Right lobe of liver (tissue), 6 donors: ENCODE results near the gene TRIP12. TPM values are rescaled to one million over a fixed set of nuclear protein-coding genes. Genes with fewer than 3 reads are reported as not detected.

Experiments used
- ATAC-seq, 4 donors: fragments of 200-7000 bp; cut with Tn5 transposase; one replicate each; pipeline ENCODE4 v1.9.1; 2020; ENCODE audit warnings: mild to moderate bottlenecking in 4 of 4, moderate library complexity in 4 of 4
- DNase-seq, 3 donors: peaks; one replicate each; pipeline ENCODE4 v3.0.0-alpha.2; 2020
- H3K27ac ChIP-seq, 3 donors: fragments of 200-600 bp; one replicate each; pipeline ENCODE4 v1.8.0; 2022
- H3K27me3 ChIP-seq, 2 donors: fragments of 200-600 bp; one replicate each; pipeline ENCODE4 v1.8.0; 2022
- H3K36me3 ChIP-seq, 4 donors: fragments of 200-600 bp; sonication (generic) in 1 of 4; one replicate each; pipeline versions ENCODE4 v1.5.1 to v1.8.0; 2017 to 2022; ENCODE audit warnings: control low read depth in 1 of 4
- H3K4me1 ChIP-seq, 4 donors: fragments of 200-600 bp; sonication (generic) in 1 of 4; one replicate each; pipeline versions ENCODE4 v1.5.1 to v1.8.0; 2017 to 2022; ENCODE audit warnings: control low read depth in 1 of 4
- H3K4me3 ChIP-seq, 3 donors: fragments of 200-600 bp; one replicate each; pipeline ENCODE4 v1.8.0; 2022
- H3K9me3 ChIP-seq, 4 donors: fragments of 200-600 bp; sonication (generic) in 1 of 4; one replicate each; pipeline versions ENCODE4 v1.5.1 to v1.8.0; 2017 to 2022; ENCODE audit warnings: control low read depth in 1 of 4
- POLR2A ChIP-seq: fragments of 450-650 bp; IDR thresholded peaks from one replicate; pipeline ENCODE4 v1.6.1; 2017; ENCODE audit warnings: antibody characterized with exemption, mild to moderate bottlenecking
- WGBS: methylation state at CpG from one replicate; pipeline ENCODE4 v1.1.6; 2018; ENCODE audit warnings: low coverage, low lambda C conversion rate; ENCODE audit not compliant: insufficient coverage; ENCODE audit errors: missing lambda C conversion rate; 5-methylcytosine and 5-hydroxymethylcytosine counted together
- intact Hi-C, 2 donors: fragments of 100-400 bp; cut with DNase I; formaldehyde crosslinking; loops; one replicate each; pipeline versions ENCODE4 v1.11.2 to v1.14.1; 2022
- total RNA-seq, 6 experiments: library from RNA; depleted of rRNA in 2 of 6; stranded (reverse); fragments of >200 nt in 2 of 6; fragmentation: NEBNext Ultra II Directional in 3 of 6; extraction: Animal tissue kit (Norgen Biotek cat#: 25700) in 3 of 6; gene quantifications; one replicate each; pipeline versions ENCODE4 v1.1.0 to v1.2.4, GENCODE V29; 2016 to 2023
- TF ChIP-seq, protein P1 (sequence below), 4 donors: fragments of 200-600 bp in 3 of 4; fragments of 450-650 bp in 1 of 4; IDR thresholded peaks; one replicate each; pipeline versions ENCODE4 v1.5.1 to v1.8.0; 2016 to 2022; ENCODE audit warnings: antibody characterized with exemption in 4 of 4, mild to moderate bottlenecking in 2 of 4
- donor health status: DM: no; HTN: yes; CAD: no.
- donor health status: DM: no; HTN: no; CAD: no.
- donor health status: DM: no; HTN: no; CAD: no.
- donor health status: DM: no; HTN: yes; CAD: no.
- donor health status: DM: no; HTN: yes; CAD: no.

TRIP12 gene
- total RNA-seq, 6 experiments from 2014 or later: 66.5 to 98.0 (median 85.4) TPM

DNA sequence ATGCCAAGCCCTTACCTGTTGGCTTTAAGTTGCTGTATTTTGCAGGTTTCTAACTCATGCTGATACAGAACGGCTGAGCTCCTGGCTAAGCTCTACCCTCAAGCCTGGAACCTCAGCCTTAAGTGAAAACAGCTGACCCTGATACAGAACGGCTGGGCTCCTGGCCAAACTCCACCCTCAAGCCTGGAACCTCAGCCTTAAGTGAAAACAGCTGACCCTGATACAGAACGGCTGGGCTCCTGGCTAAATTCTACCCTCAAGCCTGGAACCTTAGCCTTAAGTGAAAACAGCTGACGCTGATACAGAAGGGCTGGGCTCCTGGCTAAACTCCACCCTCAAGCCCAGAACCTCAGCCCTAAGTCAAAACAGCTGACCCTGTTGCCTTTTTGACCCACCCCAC is 189.9 kb downstream of the TRIP12 start:
- no peak overlapping the region for H3K27ac ChIP-seq

DNA sequence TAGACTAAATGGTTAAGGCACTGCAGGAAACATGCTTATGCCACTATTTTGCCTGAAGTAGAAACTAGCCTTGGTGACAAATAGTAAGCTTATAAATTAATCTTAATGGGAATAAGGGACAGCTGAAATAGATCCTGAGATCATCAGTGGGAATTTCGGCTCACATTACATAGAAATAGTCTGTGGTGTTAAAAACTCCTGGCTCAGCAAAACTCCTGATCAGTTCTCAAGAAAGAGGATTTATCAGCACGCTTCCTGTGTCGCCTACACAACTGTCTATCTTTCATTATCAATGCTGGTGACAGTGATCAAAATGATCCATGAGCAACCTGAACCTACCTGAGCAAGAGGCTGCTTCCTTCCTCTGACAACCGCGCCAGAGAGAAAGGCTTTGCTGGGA is 190.4 kb downstream of the TRIP12 start:
- DNase-seq (no peak), ATAC-seq (no peak)
- Histone ChIP-seq H3K36me3 (no peaks in the 10 kb centered on the region), H3K4me3 (no peak overlapping the region), H3K9me3 (no peaks in the 10 kb centered on the region), H3K27ac (no peak overlapping the region), H3K27me3 (no peaks in the 10 kb centered on the region), H3K4me1 (no peaks in the 10 kb centered on the region)
- no peak for TF ChIP-seq POLR2A
- TF ChIP-seq, protein P1, sequence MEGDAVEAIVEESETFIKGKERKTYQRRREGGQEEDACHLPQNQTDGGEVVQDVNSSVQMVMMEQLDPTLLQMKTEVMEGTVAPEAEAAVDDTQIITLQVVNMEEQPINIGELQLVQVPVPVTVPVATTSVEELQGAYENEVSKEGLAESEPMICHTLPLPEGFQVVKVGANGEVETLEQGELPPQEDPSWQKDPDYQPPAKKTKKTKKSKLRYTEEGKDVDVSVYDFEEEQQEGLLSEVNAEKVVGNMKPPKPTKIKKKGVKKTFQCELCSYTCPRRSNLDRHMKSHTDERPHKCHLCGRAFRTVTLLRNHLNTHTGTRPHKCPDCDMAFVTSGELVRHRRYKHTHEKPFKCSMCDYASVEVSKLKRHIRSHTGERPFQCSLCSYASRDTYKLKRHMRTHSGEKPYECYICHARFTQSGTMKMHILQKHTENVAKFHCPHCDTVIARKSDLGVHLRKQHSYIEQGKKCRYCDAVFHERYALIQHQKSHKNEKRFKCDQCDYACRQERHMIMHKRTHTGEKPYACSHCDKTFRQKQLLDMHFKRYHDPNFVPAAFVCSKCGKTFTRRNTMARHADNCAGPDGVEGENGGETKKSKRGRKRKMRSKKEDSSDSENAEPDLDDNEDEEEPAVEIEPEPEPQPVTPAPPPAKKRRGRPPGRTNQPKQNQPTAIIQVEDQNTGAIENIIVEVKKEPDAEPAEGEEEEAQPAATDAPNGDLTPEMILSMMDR (IDR thresholded peaks at IDR 0.05): no peak
- WGBS: 92% methylated on average over 5 of the region's 5 CpGs
- intact Hi-C loops: no loop called here

More for the DNA sequence above, 189.9 kb downstream of the TRIP12 start:
- ATAC-seq (peak in 1 of 4 donors; percentile 34), DNase-seq (peak in 1 of 3 donors; percentile 21)
- Histone ChIP-seq H3K4me1 (no peaks in the 10 kb centered on the region), H3K4me3 (no peak overlapping the region), H3K9me3 (no peaks in the 10 kb centered on the region), H3K27me3 (no peaks in the 10 kb centered on the region), H3K36me3 (no peaks in the 10 kb centered on the region)
- 13% methylated on average over 3 of the region's 4 CpGs for WGBS
- intact Hi-C loops: no loop called here
- TF ChIP-seq, protein P1 (IDR thresholded peaks at IDR 0.05): no peak
- TF ChIP-seq POLR2A: no peak

DNA sequence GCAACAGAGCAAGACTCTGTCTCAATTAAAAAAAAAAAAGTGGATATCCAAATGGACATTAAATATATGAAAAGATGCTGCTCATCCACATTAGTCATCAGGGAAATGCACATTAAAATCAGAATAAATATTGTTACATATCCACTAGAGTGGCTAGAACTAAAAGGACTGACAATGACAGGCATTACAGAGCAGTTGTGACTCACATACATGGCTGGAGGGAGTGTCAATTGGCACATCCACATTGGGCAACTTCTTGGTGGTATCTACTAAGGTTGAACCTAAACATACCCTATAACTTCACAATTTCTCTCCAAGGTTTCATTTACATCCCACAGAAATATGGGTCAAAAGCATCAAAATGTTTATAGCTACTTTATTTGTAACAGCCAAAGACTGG is 193.4 kb downstream of the TRIP12 start:
- ATAC-seq: no peak

DNA sequence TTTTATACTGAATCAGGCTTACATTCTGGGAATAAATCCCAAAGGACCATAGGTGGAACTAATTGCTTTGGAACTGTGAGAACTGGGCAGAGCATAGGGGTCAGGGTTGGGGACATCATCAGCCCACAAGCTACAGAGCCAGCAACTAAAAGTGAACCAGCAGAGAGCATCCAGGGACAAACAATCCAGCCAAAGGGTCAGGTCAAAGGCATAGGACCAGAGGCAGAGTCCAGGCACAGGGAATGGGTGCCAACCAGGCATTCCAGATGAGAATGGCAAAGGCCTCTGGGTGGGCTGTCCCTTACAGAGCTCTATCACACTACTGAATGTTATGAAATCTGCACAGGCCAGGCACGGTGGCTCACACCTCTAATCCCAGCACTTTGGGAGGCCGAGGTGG is 195.2 kb downstream of the TRIP12 start:
- no peak for TF ChIP-seq POLR2A
- TF ChIP-seq, protein P1 (IDR thresholded peaks at IDR 0.05): no peak
- intact Hi-C loops: no loop called here
- Histone ChIP-seq H3K27ac (no peak overlapping the region), H3K9me3 (no peaks in the 10 kb centered on the region), H3K27me3 (no peaks in the 10 kb centered on the region), H3K4me3 (no peak overlapping the region), H3K36me3 (no peaks in the 10 kb centered on the region), H3K4me1 (no peaks in the 10 kb centered on the region)
- 40% methylated on average over 1 of the region's 2 CpGs for WGBS
- ATAC-seq (peak; percentile 26 to 86 (median 56)), DNase-seq (peak in 1 of 3 donors; percentile 84)

More for the DNA sequence above, 193.4 kb downstream of the TRIP12 start:
- no peak overlapping the region for H3K4me3 ChIP-seq
- H3K27me3 ChIP-seq: no peaks in the 10 kb centered on the region
- H3K4me1 ChIP-seq: no peaks in the 10 kb centered on the region
- H3K9me3 ChIP-seq: no peaks in the 10 kb centered on the region
- no peak for TF ChIP-seq POLR2A
- TF ChIP-seq, protein P1 (IDR thresholded peaks at IDR 0.05): no peak
- no peaks in the 10 kb centered on the region for H3K36me3 ChIP-seq
- no peak for DNase-seq
- intact Hi-C loops: no loop called here
- H3K27ac ChIP-seq: no peak overlapping the region
